Astrocyte (in vitro differentiated cells and primary cell): ENCODE results near the gene G3BP1. TPM values are rescaled to one million over a fixed set of nuclear protein-coding genes. Genes with fewer than 3 reads are reported as not detected.

Experiments used
- DNase-seq: peaks from one replicate; pipeline ENCODE4 v3.0.0-alpha.2; 2010; ENCODE audit warnings: low read depth
- FAIRE-seq: peaks from 2 replicates; lab custom pipeline; 2011; peaks lifted over from hg19 to GRCh38; lab: Jason Lieb, UNC
- H2AFZ ChIP-seq: 2 replicates; pipeline ENCODE4 v1.6.0; 2012; ENCODE audit warnings: low read depth, low read length, inconsistent platforms
- H3K27ac ChIP-seq: 2 replicates; pipeline ENCODE4 v1.5.1; 2011; ENCODE audit warnings: low read depth, low read length, inconsistent platforms
- H3K27me3 ChIP-seq: 2 replicates; pipeline ENCODE4 v1.6.0; 2011; ENCODE audit warnings: low read length, inconsistent platforms; ENCODE audit not compliant: insufficient read depth
- H3K36me3 ChIP-seq: 2 replicates; pipeline ENCODE4 v1.5.1; 2011; ENCODE audit warnings: low read length, inconsistent platforms; ENCODE audit not compliant: insufficient read depth
- H3K4me1 ChIP-seq: 2 replicates; pipeline ENCODE4 v1.5.1; 2011; ENCODE audit warnings: low read length, inconsistent platforms; ENCODE audit not compliant: insufficient read depth
- H3K4me2 ChIP-seq: 2 replicates; pipeline ENCODE4 v1.6.0; 2012; ENCODE audit warnings: low read length, inconsistent platforms
- H3K4me3 ChIP-seq: 2 replicates; pipeline ENCODE4 v1.5.1; 2011; ENCODE audit warnings: low read depth, mild to moderate bottlenecking, low read length, inconsistent platforms; ENCODE audit not compliant: insufficient read depth
- H3K79me2 ChIP-seq: 2 replicates; pipeline ENCODE4 v1.6.0; 2012; ENCODE audit warnings: mild to moderate bottlenecking, low read length, inconsistent platforms; ENCODE audit not compliant: insufficient read depth
- H3K9ac ChIP-seq: 2 replicates; pipeline ENCODE4 v1.6.0; 2012; ENCODE audit warnings: mild to moderate bottlenecking, low read length, inconsistent platforms
- H3K9me3 ChIP-seq: 2 replicates; pipeline ENCODE4 v1.5.1; 2012; ENCODE audit warnings: low read depth, mild to moderate bottlenecking, low read length, inconsistent platforms; ENCODE audit not compliant: insufficient read depth
- H4K20me1 ChIP-seq: 2 replicates; pipeline ENCODE4 v1.6.0; 2012; ENCODE audit warnings: low read length, inconsistent platforms; ENCODE audit not compliant: insufficient read depth
- H3K27ac Mint-ChIP-seq: one replicate; pipeline ENCODE4 v1.8.0; 2021; ENCODE audit warnings: mild to moderate bottlenecking, mixed read lengths; ENCODE audit not compliant: unreplicated experiment
- H3K27me3 Mint-ChIP-seq: one replicate; pipeline ENCODE4 v1.8.0; 2021; ENCODE audit warnings: low read depth, mixed read lengths; ENCODE audit not compliant: unreplicated experiment
- H3K36me3 Mint-ChIP-seq: one replicate; pipeline ENCODE4 v1.8.0; 2021; ENCODE audit warnings: low read depth, mixed read lengths; ENCODE audit not compliant: unreplicated experiment
- H3K4me1 Mint-ChIP-seq: one replicate; pipeline ENCODE4 v1.8.0; 2021; ENCODE audit warnings: low read depth, mixed read lengths; ENCODE audit not compliant: unreplicated experiment
- H3K4me3 Mint-ChIP-seq: one replicate; pipeline ENCODE4 v1.8.0; 2021; ENCODE audit warnings: mild to moderate bottlenecking, moderate library complexity, mixed read lengths; ENCODE audit not compliant: unreplicated experiment
- H3K9me3 Mint-ChIP-seq: one replicate; pipeline ENCODE4 v1.8.0; 2021; ENCODE audit warnings: mild to moderate bottlenecking, mixed read lengths; ENCODE audit not compliant: unreplicated experiment
- EZH2 ChIP-seq: IDR thresholded peaks from 2 replicates; pipeline ENCODE4 v1.6.1; 2012; ENCODE audit warnings: mild to moderate bottlenecking, low read length, inconsistent platforms; ENCODE audit not compliant: insufficient read depth
- total RNA-seq: library from RNA; stranded (reverse); gene quantifications from 2 replicates; pipeline ENCODE4 v1.2.1, GENCODE V29; 2021
- TF ChIP-seq, protein P1 (sequence below): IDR thresholded peaks from 2 replicates; pipeline ENCODE4 v1.5.1; 2011; ENCODE audit warnings: low read depth, mild to moderate bottlenecking, inconsistent platforms, low read length, moderate library complexity; ENCODE audit not compliant: insufficient read depth

G3BP1 gene
- total RNA-seq, 1 donor from 2014 or later: 246 TPM

DNA sequence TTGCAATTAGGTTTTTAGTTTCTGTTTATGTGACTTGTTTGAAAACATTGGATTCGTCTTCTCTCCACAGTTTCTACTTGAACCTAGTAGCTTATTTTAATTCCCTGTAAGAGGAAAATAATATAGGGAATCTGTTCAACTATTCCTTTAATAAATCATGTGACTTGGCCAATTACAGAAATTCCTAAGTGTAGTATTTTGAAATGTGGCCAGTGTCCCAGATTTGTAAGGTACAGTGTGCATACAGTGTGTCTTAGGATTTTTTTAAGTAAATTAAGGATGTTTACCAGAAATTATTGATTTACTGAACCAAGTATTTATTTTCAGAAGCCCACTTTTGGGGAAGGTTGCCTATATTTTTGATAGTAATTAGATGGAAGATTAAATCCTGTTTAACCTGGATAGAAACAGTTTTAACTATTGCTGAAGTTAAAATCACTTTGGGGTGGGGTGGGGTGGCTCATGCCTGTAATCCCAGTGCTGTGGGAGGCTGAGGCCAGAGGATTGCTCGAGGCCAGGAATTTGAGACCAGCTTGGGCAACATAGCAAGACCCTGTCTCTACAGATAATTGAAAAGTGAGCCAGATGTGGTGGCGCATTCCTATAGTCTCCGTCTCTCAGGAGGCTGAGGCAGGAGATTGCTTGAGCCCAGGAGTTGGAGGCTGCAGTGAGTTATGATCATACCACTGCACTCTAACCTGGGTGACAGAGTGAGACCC, 36.9 kb downstream of the G3BP1 start:
- Mint-ChIP-seq H3K4me3 (no peak overlapping the region), H3K36me3 (peaks cover 25% of the 10 kb centered on the region), H3K27me3 (no peaks in the 10 kb centered on the region), H3K27ac (no peak overlapping the region), H3K9me3 (peaks cover 2% of the 10 kb centered on the region), H3K4me1 (peaks cover 26% of the 10 kb centered on the region)
- no peaks in the 10 kb centered on the region for H3K9me3 ChIP-seq
- no peak for DNase-seq
- H4K20me1 ChIP-seq: peaks cover 70% of the 10 kb centered on the region
- H2AFZ ChIP-seq: no peak overlapping the region
- peaks cover 10% of the 10 kb centered on the region for H3K4me1 ChIP-seq
- H3K79me2 ChIP-seq: peaks cover 54% of the 10 kb centered on the region
- peaks cover 36% of the 10 kb centered on the region for H3K36me3 ChIP-seq
- H3K27me3 ChIP-seq: no peaks in the 10 kb centered on the region
- TF ChIP-seq, protein P1, sequence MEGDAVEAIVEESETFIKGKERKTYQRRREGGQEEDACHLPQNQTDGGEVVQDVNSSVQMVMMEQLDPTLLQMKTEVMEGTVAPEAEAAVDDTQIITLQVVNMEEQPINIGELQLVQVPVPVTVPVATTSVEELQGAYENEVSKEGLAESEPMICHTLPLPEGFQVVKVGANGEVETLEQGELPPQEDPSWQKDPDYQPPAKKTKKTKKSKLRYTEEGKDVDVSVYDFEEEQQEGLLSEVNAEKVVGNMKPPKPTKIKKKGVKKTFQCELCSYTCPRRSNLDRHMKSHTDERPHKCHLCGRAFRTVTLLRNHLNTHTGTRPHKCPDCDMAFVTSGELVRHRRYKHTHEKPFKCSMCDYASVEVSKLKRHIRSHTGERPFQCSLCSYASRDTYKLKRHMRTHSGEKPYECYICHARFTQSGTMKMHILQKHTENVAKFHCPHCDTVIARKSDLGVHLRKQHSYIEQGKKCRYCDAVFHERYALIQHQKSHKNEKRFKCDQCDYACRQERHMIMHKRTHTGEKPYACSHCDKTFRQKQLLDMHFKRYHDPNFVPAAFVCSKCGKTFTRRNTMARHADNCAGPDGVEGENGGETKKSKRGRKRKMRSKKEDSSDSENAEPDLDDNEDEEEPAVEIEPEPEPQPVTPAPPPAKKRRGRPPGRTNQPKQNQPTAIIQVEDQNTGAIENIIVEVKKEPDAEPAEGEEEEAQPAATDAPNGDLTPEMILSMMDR: no peak
- no peak for TF ChIP-seq EZH2
- no peak for FAIRE-seq
- no peak overlapping the region for H3K4me2 ChIP-seq
- H3K4me3 ChIP-seq: no peak overlapping the region
- H3K9ac ChIP-seq: no peak overlapping the region
- no peak overlapping the region for H3K27ac ChIP-seq

DNA sequence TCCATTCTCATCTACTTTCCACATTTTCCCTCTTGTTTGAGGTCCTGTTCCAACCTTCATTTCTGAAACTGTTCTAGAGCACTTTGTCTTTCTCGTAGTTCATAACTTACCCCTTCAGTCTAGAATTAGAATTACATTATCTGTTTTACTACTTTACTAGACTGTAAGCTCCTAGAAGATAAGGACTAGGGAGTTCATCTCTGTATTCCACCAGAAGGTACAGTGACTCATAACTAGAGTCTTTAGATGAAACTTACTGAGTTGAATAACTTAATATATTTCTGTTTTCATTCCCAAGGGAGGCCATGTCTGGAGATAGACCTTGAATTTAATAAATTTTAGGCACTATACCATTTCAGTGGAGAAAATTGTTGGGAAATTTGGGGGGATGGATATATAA, 38.7 kb downstream of the G3BP1 start:
- Histone ChIP-seq H3K9ac (no peak overlapping the region), H3K79me2 (peaks cover 41% of the 10 kb centered on the region), H3K27me3 (no peaks in the 10 kb centered on the region), H3K4me2 (no peak overlapping the region), H3K36me3 (peaks cover 43% of the 10 kb centered on the region), H3K9me3 (no peaks in the 10 kb centered on the region), H3K4me3 (no peak overlapping the region), H3K27ac (no peak overlapping the region), H4K20me1 (peaks cover 69% of the 10 kb centered on the region), H2AFZ (no peak overlapping the region), H3K4me1 (peaks cover 8% of the 10 kb centered on the region)
- Mint-ChIP-seq H3K27me3 (no peaks in the 10 kb centered on the region), H3K4me1 (peaks cover 24% of the 10 kb centered on the region), H3K9me3 (peaks cover 2% of the 10 kb centered on the region), H3K36me3 (peaks cover 25% of the 10 kb centered on the region), H3K27ac (no peak overlapping the region), H3K4me3 (no peak overlapping the region)
- FAIRE-seq: no peak
- DNase-seq: no peak
- TF ChIP-seq EZH2: no peak
- TF ChIP-seq, protein P1: no peak

GRCh38 chr5:151810897-151811296, 39.1 kb downstream of the G3BP1 start:
- peaks cover 68% of the 10 kb centered on the region for H4K20me1 ChIP-seq
- peaks cover 45% of the 10 kb centered on the region for H3K36me3 ChIP-seq
- H3K79me2 ChIP-seq: peaks cover 38% of the 10 kb centered on the region
- DNase-seq: no peak
- peaks cover 20% of the 10 kb centered on the region for H3K4me1 Mint-ChIP-seq
- no peaks in the 10 kb centered on the region for H3K9me3 ChIP-seq
- no peak for TF ChIP-seq EZH2
- TF ChIP-seq, protein P1: no peak
- no peak overlapping the region for H3K4me2 ChIP-seq
- peaks cover 22% of the 10 kb centered on the region for H3K36me3 Mint-ChIP-seq
- H3K4me3 ChIP-seq: no peak overlapping the region
- H3K9ac ChIP-seq: no peak overlapping the region
- H3K27ac Mint-ChIP-seq: no peak overlapping the region
- H2AFZ ChIP-seq: no peak overlapping the region
- peaks cover 7% of the 10 kb centered on the region for H3K4me1 ChIP-seq
- no peak for FAIRE-seq
- peaks cover 2% of the 10 kb centered on the region for H3K9me3 Mint-ChIP-seq
- H3K4me3 Mint-ChIP-seq: no peak overlapping the region
- H3K27ac ChIP-seq: no peak overlapping the region
- no peaks in the 10 kb centered on the region for H3K27me3 ChIP-seq
- no peaks in the 10 kb centered on the region for H3K27me3 Mint-ChIP-seq
